Stimulated activated CD4-positive, alpha-beta T cell treated with anti-CD3 and anti-CD28 coated beads, Interleukin-15, amount 100 ng/mL, for 24 hours (primary cell): Measurements from ENCODE around the gene COIL.
"Not testable (repeated sequence)": the region's sequence is repeated elsewhere in the genome, so short reads cannot be mapped to it uniquely, and the experiment has no call there.

Experiments
- DNase-seq: peaks from one replicate; pipeline ENCODE4 v3.0.0-alpha.2; 2020

Gene COIL

DNA sequence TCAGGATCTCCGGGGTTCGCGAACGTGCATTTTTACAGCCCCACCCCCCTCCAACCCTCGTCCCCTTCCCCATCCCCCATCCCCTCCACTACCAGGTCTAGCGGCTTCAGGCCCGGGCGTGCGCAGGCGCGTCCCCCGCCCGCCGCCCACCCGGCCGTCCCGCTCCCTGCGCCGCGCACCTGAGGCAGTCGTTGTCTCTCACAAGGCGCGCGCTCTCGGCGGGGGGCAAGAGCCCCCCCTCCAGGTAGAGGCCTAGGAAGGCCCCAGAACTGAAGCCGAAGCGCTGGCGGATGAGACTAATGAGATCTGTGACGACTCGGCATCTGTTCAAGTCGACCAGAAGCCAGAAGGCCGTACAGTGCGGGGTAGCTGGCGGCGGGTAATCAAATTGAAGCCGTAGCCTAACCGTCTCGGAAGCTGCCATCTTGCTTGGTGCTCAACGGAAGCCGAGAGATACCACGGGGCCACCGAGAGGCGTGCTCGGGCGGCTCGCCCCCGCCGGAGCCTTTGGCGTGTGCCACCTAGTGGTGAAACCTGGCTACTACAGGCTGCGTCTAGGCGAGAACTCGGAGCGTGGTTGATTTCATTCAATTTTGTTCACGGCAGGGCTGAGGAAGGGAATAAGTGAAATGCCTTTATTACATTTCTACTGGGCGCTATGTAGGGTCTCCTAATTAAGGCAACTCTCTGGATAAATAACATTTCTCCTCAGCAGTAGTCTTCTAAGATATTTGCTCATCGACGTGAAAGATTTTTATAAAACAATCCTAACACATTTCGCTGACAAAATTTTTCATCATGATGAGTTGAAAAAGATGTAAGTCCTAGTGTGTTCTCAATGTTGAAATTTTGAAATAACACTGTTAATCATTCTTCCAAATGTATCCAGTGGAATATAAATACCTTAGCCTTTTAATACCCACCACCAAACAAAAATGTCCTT lies at the start of gene COIL:
COIL (minus strand) TSS at position 455 of the 943 bp plus-strand sequence; CDS start at position 424, 31 bp downstream.
- peak; percentile 96 for DNase-seq

- DNase-seq, result no peak
These were observed 49.6 kb upstream of the COIL start for GRCh38 chr17:57010487-57010886.

DNA sequence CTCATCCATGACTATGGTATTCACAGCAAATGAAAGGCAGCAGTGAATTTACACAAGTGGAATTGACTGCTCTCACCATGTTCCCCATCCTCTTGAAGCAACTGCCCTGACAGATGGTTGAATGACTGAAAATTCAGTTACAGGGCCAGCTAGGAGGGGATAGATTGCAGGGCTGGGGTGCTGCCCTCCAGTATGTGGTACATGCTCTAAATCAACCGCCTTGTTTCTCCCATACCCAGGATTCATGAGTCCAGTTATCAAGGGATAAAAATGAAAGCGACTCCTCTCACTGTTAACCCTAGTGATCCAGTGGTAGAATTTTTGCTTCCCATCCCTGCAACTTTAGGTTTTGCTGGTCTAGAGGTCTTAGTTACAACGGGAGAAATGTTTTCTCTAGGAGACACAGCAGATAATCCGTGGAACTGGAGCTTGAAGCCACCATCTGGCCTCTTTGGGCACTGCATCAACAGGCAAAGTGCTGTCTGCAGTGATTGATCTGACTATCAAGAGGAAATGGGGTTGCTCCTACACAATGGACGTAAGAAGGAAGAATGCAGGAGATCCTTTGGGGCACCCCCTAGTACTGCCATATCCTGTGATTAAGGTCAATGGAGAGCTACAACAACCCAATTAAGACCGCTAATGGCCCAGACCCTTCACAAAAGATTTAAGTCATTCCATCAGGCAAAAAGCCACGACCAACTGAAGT lies 49.0 kb upstream of the COIL start:
- peak; percentile 63 for DNase-seq

GRCh38 chr17:57008958-57009357 lies 48.1 kb upstream of the COIL start:
- DNase-seq, result no peak

DNA sequence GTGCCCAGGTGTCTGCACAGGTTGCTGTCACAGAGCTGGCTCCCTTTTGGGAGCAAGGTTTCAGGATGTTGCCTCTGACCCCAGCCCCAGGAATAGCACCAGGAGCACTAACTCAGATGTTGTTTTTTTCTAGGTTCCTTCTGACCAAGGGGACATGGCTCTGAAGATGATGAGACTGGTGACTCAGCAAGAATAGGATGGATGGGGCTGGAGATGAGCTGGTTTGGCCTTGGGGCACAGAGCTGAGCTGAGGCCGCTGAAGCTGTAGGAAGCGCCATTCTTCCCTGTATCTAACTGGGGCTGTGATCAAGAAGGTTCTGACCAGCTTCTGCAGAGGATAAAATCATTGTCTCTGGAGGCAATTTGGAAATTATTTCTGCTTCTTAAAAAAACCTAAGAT lies 45.2 kb upstream of the COIL start:
- DNase-seq, result no peak

- no peak for DNase-seq
These were observed 44.2 kb upstream of the COIL start for GRCh38 chr17:57004944-57005579.

DNA sequence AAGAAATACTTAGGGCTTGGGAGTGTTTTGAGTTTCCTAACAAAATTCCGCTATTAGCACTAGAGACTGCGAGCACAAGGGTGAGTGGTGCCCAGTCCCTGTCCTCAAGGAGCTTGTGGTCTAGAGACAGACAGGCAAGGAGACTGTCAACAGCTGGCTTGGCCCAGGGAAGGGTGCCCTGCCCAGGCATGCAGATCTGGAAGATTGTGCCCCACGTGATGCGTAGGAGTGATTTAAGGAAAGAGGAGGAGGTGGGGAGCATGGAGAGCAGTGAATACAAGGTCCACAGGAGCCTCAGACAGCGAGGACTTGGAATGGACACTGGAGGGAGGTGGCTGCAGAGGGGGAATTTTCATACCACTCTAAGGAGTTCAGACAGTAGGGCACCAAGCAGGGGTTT lies 42.1 kb upstream of the COIL start:
- DNase-seq, result no peak

GRCh38 chr17:57001541-57001940 lies 40.7 kb upstream of the COIL start:
- DNase-seq, result no peak

- no peak for DNase-seq
These were observed 36.5 kb upstream of the COIL start for GRCh38 chr17:56997313-56997712.

DNA sequence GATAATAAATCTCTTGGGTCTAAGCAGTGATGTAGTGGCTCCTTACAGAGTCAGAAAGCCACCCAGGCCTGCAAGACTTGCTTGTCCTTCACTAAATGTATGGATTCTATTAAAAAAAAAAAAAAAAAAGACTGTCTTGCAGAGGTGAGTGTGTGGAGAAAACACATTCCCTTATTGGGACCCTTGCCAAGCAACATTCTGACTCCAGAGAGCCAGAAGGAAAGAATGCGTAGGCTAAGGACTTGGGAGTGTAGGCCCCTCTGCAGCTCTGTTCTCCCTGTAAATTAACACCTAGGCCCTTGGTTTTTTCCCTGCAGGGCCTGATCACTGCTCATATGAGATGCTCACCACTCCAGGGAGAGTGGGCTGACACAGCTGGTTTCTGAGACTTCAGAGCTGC lies 34.9 kb upstream of the COIL start:
- DNase-seq, result no peak

DNA sequence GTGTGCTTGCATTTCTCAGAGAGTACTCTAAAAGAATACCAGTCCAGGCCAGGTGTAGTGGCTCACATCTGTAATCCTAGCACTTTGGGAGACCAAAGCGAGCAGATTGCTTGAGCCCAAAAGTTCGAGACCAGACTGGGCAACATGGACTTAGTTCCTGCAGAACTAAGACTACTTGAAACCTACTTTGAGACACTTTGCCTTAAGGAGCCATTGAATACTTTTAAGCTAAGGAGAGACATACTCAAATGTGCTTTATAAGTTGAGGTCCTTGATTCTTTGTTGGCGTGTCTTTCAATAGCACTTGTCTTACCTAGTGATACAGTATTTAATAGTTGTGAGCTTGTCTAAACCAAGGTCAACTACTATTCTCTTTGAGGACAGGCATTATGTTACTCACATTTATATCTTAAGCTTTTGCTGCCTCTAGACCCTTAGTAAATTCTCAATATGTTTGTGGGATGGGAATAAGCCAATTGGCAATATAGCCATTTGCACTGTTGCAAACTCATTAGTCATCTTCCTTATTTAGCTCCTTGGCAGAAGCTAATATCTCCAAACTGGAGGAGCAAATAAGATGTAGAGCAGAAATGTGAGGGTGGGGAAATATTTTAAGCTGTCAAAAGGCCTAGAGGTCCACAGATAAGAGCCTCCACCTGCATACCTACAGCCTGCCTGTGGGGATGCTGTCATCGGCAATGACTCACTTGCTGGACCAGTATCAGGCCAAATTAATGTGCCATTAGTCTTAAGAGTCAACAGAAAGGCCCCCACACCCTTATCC lies 33.4 kb upstream of the COIL start:
- DNase-seq, result no peak

DNA sequence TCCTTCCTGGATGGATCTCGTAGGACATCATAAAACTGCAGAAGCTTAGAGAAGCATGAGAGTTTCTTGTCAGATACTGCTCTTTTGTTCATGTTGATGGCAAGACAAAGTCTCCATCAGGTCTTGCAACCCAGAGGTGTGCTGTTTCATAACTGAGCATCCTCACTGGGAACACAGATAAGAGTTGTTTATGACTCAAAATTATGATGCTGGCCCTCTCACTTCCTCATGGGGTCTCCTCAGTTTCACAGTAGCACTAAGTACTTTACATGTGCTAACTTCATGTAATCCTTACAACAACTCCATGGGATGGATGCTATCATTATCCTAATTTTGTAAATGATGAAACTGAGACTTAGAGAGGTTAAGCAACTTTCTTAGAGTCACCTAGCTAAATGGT lies 31.5 kb upstream of the COIL start:
- DNase-seq, result no peak

DNA sequence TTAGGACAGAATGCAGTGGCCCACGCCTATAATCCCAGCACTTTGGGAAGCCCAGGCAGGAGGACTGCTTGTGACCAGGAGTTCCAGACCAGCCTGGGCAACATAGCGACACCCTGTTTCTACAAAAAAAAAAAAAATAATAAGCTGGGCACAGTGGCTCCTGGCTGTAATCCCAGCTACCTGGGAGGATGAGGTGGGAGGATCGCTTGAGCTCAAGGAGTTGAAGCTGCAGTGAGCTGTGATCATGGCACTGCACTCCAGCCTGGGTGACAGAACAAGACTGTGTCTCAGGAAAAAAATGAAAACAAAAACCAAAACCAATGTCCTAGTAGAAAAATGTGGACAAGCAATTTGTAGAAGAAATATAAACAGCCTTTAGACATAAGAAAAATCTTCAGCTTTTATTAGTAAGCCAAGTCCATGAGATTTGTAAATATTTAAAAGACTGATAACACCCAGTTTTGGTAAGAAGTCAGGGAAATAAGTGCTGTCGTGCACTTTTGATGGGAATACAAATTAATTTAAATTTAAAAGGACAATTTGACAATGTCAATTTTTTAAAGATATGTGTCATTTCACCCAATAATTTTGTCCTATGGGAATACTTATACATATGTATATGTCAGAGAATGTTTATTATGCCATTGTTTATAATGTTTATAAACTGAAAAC lies 28.2 kb upstream of the COIL start:
- DNase-seq, result no peak

DNA sequence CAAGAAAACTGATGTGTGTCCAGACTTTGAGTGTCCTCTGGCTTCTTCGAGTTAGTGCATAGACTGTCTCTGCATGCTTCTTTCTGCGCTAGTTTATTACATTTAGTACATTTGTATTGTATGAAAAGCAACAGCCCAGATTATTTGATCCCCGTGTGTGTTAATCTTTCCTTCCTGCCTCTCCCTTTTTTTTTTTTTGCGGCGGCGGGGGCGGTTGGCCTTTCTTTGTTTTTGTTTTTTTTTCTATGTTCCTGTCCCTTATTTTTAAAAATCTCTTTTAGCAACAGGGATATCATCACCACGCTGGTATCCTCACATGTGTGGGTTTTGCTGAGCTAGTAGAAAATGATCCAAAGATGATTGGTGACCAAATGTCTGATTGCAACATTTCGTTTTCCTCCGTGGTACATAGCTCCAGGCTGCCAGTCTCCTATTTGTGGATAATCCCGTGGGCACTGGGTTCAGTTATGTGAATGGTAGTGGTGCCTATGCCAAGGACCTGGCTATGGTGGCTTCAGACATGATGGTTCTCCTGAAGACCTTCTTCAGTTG lies 26.5 kb upstream of the COIL start:
- no peak for DNase-seq

DNA sequence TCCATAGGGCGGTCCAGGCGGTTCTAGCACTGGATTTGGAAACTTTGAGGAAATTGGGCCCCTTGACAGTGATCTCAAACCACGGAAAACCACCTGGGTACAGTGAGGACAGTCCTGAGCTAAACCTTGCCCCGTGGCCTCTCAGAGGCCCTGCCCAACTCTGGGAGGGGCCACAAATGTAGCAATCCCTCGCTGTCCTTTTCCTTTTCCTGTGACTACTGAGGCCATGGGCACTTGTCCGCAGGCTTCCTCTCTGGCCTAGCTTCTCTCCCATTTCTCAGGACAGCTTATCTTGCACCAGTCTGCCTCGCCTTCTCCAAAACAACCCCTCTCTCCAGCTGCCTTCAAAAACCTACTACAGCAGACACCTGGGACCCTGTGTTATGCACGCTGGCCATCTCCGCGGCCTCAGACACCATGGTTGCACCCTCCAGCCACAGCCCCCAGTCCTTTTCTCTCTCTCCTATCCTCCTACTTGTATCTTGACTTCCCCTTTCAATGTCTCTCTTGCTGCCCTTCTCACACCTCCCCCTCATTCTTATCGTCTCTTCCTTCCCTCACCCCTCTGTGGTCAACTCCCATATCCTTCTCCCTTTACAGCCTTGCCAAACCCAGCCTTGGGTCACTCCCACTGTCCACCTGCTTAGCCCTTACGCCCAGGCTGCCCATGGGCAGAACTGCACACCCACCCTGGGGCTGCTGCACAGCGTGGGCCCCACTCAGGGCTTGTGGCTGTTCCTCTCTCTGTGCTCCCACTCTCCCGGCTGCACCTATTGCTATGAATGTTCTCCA lies 24.7 kb upstream of the COIL start:
- no peak for DNase-seq

- no peak for DNase-seq
These were observed 22.5 kb upstream of the COIL start for GRCh38 chr17:56983366-56983765.

- DNase-seq, result no peak
These were observed 21.5 kb upstream of the COIL start for GRCh38 chr17:56982312-56982711.

- not testable (repeated sequence) for DNase-seq
These were observed 19.7 kb upstream of the COIL start for GRCh38 chr17:56980526-56980925.

GRCh38 chr17:56979091-56979480 lies 18.2 kb upstream of the COIL start:
- no peak for DNase-seq

DNA sequence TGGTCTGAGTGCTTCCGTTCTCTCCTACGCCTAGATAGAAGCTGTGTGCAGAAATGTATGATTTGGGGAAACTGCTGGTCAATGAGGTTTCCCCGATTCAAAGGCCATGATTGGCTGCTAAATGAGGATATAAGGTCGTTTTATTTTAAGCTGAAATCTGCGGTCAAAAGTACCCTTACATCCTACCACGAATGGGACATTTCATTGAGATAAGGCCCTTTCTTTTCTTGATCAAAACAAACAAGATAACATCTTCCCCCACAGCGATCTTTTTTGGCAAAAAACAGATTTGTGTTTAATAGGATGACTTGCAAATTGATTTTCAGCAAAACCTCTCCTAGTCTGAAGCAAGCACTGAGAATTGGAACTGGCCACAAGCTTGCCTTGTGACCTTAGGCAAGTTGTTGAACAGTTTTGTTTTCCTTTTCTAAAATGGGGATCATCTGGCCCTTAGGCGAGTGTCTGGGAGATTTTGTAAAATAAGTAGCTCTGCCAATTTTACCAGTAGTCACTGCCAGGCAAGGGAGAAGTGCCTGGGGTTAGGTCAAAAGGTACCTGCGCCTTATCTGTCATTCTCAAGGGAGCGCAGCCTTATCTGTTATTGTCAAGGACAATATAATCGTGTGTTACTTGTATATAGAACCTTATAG lies 17.7 kb upstream of the COIL start:
- no peak for DNase-seq
